ENCODE results near the gene ZNF763.
"Not testable (repeated sequence)": the region's sequence is repeated elsewhere in the genome, so short reads cannot be mapped to it uniquely, and the experiment has no call there.

The ZNF763 gene

DNA sequence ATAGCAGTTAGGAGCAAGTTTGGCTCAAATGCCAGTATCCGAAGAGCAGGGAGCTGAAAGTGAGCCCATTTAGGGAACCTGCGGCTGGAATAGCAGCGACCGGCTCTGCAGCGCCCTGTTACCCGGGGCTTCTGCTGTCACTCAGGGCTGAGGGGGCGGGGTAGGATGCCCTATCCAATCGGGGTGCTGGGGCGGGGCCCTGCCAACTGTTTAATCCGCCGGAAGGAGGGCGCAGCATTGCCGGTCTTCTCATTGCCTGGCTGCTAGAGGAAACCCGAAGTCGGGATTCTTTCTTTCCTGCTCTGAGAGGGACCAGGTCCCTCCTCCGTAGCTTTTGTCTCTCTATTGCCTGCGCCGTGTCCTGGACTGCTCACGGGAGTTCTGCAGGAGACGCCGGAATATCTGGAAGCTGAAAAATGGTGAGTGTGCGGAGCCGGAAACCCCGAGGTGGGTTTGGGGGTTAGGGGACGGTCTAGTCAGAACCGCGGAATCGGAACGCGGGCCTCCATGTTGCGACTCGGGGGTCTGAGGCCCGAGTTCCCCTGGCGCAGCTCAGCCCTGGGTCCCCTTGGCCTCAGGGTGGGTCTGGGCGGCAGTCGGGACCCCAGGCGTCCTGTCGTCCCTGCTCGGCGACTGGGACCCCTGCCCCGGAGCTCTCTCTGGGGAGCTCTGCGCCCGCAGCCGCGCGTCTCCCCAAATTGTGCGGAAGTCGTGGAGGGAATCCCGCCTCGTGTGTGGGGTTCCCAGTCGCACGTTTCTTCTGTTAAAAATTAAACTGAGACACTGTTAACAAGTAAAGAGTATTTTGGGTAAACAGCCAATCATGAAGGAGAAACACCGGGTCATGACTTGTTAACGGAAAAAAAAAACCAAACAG, 22.8 kb downstream of the ZNF763 start:
- DNase-seq (ENCODE audit: low read depth), result peak; percentile 88
- peak overlapping the region; percentile 90 for H3K4me3 ChIP-seq (ENCODE audit: control insufficient read depth, low read depth, low read length)
- TF ChIP-seq, protein P1, sequence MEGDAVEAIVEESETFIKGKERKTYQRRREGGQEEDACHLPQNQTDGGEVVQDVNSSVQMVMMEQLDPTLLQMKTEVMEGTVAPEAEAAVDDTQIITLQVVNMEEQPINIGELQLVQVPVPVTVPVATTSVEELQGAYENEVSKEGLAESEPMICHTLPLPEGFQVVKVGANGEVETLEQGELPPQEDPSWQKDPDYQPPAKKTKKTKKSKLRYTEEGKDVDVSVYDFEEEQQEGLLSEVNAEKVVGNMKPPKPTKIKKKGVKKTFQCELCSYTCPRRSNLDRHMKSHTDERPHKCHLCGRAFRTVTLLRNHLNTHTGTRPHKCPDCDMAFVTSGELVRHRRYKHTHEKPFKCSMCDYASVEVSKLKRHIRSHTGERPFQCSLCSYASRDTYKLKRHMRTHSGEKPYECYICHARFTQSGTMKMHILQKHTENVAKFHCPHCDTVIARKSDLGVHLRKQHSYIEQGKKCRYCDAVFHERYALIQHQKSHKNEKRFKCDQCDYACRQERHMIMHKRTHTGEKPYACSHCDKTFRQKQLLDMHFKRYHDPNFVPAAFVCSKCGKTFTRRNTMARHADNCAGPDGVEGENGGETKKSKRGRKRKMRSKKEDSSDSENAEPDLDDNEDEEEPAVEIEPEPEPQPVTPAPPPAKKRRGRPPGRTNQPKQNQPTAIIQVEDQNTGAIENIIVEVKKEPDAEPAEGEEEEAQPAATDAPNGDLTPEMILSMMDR (conservative IDR thresholded peaks at IDR 0.05; ENCODE audit: control insufficient read depth, insufficient read depth, low read depth, low read length), result no peak

- DNase-seq (ENCODE audit: low read depth), result no peak
- H3K4me3 ChIP-seq (ENCODE audit: control insufficient read depth, low read depth, low read length), result peak overlapping the region; percentile 90
- TF ChIP-seq, protein P1 (conservative IDR thresholded peaks at IDR 0.05; ENCODE audit: control insufficient read depth, insufficient read depth, low read depth, low read length), result no peak
Measured at GRCh38 chr19:11989112-11989456, 24.2 kb downstream of the ZNF763 start.

GRCh38 chr19:11991921-11992320, 27.1 kb downstream of the ZNF763 start:
- H3K4me3 ChIP-seq (ENCODE audit: control insufficient read depth, low read depth, low read length); DNase-seq (ENCODE audit: low read depth): not testable (repeated sequence)

GRCh38 chr19:11995174-11995573, 30.3 kb downstream of the ZNF763 start:
- TF ChIP-seq, protein P1 (conservative IDR thresholded peaks at IDR 0.05; ENCODE audit: control insufficient read depth, insufficient read depth, low read depth, low read length), result no peak
- peak; percentile 38 for DNase-seq (ENCODE audit: low read depth)
- no peak overlapping the region for H3K4me3 ChIP-seq (ENCODE audit: control insufficient read depth, low read depth, low read length)

DNA sequence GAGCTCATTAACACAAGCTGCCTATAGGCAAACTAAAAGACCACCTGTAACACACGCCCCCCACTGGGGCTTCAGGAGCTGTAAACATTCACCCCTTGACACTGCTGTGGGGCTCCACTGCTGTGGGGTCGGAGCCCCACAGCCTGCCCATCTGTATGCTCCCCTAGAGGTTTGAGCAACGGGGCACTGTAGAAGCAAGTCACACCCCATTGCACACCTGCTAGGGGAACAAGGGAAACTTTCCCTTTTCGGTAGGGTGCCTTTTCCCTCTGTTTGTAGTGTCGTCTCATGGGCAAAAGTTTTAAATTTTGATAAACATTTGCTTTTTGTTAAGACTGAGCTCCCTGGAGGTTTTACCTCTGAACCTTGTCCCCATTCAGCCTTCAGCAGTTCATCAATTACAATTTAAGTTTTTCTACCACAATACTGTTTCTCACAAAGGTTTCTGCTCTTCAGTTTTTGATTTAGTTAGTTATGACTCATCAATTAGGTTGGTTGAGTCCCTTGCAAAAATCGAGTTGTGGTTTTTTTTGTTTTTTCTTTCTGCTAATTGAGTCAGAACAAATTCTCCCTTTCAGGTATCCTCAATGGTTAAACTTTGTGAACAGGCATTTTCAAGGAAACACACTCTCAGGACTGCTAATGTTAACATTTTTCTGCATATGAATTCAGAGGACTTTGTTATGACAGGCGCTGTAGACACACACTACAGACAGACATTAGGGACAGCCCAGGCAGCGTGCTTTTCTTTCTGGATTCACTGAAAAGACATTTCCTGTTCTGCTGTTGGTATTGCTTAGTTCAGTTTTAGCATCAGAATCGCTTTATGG, 35.5 kb downstream of the ZNF763 start:
- TF ChIP-seq, protein P1 (conservative IDR thresholded peaks at IDR 0.05; ENCODE audit: control insufficient read depth, insufficient read depth, low read depth, low read length), result no peak
- peak; percentile 52 for DNase-seq (ENCODE audit: low read depth)

GRCh38 chr19:12015015-12015752, 50.3 kb downstream of the ZNF763 start:
- TF ChIP-seq, protein P1 (conservative IDR thresholded peaks at IDR 0.05; ENCODE audit: control insufficient read depth, insufficient read depth, low read depth, low read length), result no peak
- no peak overlapping the region for H3K4me3 ChIP-seq (ENCODE audit: control insufficient read depth, low read depth, low read length)
- peak; percentile 19 for DNase-seq (ENCODE audit: low read depth)

More for the DNA sequence above, 35.5 kb downstream of the ZNF763 start:
- no peak overlapping the region for H3K4me3 ChIP-seq (ENCODE audit: control insufficient read depth, low read depth, low read length)

All from fibroblast of mammary gland (primary cell).